ENCODE data around the gene CEBPA.

DNA sequence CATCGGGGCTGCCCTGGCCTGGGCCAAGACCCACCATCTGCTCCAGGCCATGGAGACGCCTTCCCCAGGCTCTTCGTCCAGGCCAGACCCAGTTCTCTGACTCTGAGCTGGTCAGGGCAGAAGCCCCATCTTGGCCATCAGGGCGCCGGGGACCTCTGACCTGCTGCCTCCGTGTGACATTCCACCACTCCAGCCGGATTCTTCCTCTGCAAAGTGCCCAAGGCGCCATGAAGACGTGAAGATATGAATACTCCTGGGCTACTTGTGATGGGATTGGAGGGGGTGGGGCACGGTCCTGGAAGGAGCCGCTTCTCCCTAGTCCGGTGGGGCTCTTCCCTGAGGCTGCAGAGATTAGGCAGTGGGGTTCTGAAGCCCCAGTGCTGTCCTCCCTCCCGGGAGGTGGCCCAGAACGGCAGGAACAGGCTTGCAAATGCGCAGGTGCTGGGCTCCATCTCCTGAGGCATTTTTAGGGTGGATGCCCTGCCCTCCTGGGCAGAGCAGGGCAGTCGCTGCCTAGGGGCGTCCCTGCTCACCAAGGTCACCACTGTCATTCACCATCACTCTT, 50.7 kb downstream of the CEBPA start:
- TF ChIP-seq YY1 (IDR thresholded peaks at IDR 0.05) (no peak), REST (IDR thresholded peaks at IDR 0.05) (no peak), MAX (IDR thresholded peaks at IDR 0.05) (no peak)
- TF ChIP-seq, protein P1, sequence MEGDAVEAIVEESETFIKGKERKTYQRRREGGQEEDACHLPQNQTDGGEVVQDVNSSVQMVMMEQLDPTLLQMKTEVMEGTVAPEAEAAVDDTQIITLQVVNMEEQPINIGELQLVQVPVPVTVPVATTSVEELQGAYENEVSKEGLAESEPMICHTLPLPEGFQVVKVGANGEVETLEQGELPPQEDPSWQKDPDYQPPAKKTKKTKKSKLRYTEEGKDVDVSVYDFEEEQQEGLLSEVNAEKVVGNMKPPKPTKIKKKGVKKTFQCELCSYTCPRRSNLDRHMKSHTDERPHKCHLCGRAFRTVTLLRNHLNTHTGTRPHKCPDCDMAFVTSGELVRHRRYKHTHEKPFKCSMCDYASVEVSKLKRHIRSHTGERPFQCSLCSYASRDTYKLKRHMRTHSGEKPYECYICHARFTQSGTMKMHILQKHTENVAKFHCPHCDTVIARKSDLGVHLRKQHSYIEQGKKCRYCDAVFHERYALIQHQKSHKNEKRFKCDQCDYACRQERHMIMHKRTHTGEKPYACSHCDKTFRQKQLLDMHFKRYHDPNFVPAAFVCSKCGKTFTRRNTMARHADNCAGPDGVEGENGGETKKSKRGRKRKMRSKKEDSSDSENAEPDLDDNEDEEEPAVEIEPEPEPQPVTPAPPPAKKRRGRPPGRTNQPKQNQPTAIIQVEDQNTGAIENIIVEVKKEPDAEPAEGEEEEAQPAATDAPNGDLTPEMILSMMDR (IDR thresholded peaks at IDR 0.05; ENCODE audit: low read depth, low read length, missing input control) = no peak

Measured in liver (tissue), 2 donors.